ENCODE results near the gene ADCK1.
"Not testable (repeated sequence)": the region's sequence is repeated elsewhere in the genome, so short reads cannot be mapped to it uniquely, and the experiment has no call there.

Gene ADCK1

GRCh38 chr14:77809011-77809410 lies 9.1 kb downstream of the ADCK1 start:
- no peak for DNase-seq (ENCODE audit: low read depth)

DNA sequence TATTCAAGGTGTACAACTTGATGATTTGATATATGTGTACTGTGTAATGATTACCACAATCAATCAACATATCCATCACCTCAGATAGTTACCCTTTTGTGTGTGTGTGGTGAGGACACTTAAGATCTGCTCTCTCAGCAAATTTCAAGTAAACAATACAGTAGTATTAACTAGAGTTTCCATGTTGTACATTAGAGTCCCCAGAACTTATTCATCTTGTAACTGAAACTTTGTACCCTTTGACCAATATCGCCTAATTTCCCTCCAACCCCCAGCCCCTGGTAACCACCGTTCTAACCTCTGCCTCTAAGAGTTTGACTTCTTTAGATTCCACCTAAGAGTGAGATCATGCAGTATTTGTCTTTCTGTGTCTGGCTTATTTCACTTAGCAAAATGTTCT lies 12.1 kb downstream of the ADCK1 start:
- DNase-seq (ENCODE audit: low read depth) = no peak

DNA sequence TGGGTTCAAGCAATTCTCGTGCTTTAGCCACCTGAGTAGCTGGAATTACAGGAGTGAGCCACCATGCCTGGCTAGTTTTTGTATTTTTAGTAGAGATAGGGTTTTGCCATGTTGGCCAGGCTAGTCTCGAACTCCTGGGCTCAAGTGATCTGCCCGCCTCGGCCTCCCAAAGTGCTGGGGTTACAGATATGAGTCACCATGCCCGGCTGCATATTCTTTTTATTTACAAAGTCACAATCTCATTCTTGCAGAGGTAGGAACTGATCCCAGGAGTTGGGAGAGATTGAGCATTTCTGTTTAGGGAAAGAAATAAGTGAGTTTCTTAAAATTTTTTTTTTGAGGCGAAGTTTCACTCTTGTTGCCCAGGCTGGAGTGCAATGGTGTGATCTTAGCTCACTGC lies 12.8 kb downstream of the ADCK1 start:
- DNase-seq (ENCODE audit: low read depth) = not testable (repeated sequence)

DNA sequence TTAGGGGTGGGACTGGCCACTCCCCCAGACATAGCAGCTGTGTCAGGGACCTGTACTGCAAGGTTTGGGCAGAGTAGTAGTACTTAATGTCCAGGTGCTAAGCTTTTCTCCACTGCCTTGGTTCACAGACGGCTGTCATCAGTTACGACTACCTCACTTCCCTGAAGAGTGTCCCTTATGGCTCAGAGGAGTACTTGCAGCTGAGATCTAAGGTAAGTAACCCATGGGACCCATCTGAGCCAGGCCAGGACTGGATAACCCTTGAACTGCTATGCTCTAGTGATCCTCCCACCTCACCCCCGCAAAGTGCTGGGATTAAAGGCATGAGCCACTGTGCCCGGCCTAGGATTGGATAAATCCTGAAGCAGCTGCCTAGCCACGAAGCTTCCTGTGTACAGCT lies 22.4 kb downstream of the ADCK1 start:
- no peak for DNase-seq (ENCODE audit: low read depth)

DNA sequence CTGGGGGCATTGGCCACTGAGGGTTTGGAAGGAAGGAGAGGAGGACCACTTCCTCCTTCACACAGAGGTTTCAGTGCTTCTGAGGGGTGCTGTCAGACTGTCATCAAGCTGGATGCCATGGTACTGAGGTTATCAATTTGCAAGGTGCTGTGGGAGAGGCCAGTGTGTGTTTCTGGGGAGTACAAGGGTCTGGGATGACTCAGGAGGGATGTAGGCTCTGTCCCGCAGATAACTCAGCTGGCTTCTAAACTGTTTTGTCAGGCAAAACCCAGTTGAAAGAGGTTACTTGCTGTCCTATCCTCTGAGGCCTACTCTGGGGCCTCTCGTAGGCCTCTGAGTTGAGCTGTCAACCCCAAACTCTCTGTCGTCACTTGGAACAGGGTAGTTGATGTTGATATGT lies 22.8 kb downstream of the ADCK1 start:
- no peak for DNase-seq (ENCODE audit: low read depth)

DNA sequence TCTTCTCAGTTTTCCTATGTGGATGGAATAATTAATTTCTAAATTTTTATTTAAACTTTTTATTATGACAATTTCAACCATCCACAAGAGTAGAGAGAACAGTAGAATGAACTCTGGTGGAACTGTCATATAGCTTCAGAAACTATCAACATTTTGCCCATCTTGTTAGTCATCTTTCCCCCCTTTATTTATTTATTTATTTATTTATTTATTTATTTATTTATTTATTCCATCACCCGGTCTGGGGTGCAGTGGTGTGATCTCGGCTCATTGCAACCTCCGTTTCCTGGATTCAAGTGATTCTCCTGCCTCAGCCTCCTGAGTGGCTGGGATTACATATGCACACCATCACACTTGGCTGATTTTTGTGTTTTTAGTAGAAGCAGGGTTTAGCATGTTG lies 23.5 kb downstream of the ADCK1 start:
- no peak for DNase-seq (ENCODE audit: low read depth)

GRCh38 chr14:77825895-77826519 lies 26.1 kb downstream of the ADCK1 start:
- no peak for DNase-seq (ENCODE audit: low read depth)

- DNase-seq (ENCODE audit: low read depth) = no peak
Measured at GRCh38 chr14:77830692-77831091, 30.8 kb downstream of the ADCK1 start.

GRCh38 chr14:77832297-77832696 lies 32.4 kb downstream of the ADCK1 start:
- no peak for DNase-seq (ENCODE audit: low read depth)

- no peak for DNase-seq (ENCODE audit: low read depth)
Measured at GRCh38 chr14:77837926-77838325, 38.0 kb downstream of the ADCK1 start.

DNA sequence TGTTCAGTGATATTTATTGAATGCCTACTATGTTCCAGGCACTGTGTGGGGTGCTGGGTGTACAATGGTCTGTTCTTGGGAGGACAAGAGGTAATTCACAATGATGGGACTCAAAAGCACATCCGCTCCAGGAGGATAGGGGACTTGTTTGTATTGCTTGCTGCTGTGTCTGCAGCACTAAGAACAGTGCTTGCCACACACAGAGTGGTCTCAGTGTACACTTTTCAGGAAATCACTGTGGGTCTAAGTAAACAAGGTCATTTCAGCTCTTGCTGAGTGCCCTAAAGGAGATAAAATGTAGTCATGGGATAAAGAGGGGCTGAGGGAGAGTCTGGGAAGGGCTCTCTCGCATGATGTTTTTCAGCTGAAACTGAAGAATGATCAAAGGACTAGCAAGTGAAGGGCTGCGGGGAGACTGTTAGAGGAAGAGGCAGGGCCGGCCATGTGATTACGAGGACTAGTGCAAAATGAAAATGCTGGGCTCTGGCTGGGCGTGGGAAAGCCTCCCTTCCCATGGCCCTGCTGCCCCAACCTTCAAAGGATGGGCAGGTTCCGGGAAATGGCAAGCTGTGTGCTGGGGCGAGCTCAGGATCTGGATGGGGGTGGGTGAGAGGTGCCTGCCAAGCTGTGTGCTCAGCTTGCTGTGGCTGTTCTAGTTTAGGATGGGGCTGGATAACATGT lies 39.1 kb downstream of the ADCK1 start:
- DNase-seq (ENCODE audit: low read depth) = no peak

- no peak for DNase-seq (ENCODE audit: low read depth)
Measured at GRCh38 chr14:77843195-77843594, 43.3 kb downstream of the ADCK1 start.

GRCh38 chr14:77843651-77844050 lies 43.7 kb downstream of the ADCK1 start:
- DNase-seq (ENCODE audit: low read depth) = no peak

GRCh38 chr14:77844802-77845201 lies 44.9 kb downstream of the ADCK1 start:
- DNase-seq (ENCODE audit: low read depth) = no peak

DNA sequence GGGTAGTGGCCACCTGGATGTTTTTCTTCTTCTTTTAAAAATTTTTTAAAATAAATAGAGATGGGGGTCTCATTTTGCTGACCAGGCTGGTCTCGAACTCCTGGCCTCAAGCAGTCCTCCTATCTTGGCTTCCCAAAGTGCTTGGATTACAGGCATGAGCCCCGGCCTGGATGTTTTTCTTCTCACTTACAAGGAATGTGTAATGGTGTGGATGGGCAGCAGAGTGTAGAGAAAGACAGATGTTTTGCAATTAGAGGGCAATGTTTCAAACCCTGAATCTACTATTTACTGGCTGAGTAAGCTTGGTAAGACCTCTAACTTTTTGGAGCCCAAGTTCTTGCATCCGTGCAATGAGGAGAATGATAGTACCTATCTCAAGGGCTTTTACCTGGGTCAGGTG lies 48.1 kb downstream of the ADCK1 start:
- no peak for DNase-seq (ENCODE audit: low read depth)

DNA sequence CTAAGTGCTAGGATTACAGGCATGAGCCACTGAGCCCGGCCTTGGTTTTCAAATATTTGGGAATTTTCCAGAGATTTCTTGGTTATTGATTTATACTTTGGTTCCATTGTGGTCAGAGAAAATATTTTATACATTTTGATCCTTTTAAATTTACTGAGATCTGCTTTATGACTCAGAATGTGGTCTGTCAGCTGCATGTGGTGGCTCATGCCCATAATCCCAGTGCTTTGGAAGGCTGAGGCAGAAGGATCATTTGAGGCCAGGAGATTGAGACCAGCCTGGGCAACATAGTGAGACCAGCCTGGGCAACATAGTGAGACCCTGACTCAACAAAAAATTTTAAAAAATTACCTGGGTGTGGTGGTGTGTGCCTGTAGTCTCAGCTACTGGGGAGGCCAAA lies 49.8 kb downstream of the ADCK1 start:
- DNase-seq (ENCODE audit: low read depth) = no peak

GRCh38 chr14:77853919-77854318 lies 54.0 kb downstream of the ADCK1 start:
- no peak for DNase-seq (ENCODE audit: low read depth)

DNA sequence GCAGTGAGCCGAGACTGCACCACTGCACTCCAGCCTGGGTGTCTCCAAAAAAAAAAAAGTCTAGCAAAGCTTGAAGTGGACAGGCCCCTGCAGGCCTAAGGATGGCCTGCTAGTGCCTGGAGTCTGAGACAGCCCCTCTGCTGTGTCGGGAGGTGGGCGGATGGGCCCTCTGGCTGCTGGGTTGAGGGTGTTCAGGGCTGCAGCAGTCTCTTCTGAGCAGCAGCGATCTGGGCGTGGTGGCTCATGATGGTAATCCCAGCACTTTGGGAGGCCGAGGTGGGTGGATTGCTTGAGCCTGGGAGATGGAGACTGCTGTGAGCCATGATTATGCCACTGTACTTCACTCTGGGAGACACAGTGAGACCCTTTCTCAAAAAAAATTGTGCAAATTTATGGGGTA lies 57.0 kb downstream of the ADCK1 start:
- no peak for DNase-seq (ENCODE audit: low read depth)

DNA sequence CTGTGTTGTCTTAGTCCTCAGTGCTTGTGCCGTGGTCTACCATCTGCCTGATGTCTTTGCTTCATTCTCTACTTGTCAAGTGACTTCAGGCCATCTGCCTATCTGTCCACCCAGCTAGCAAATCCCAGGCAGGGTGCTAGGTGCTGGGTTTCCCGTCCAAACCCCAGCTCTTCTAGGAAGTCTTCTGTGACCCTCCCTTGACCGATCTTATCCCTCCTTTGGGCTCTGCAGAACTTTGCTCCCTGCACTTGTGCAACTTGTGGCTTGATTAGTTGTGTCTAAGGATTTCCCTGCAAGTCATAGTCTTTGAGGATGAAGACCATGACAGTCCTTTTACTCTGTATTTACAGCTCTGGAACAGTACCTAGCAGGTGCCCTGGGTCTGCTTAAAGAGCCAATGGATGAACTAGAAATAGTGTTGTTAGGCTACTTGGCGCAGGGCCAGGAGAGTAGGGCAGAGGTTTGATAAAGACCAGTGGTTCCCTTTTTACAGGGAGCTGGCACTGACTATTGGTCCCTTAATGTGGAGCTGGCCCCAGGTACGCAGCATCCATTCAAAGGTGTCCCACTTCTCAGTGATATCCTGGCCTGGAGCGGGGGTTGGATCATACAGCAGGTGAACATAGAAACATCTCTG lies 60.1 kb downstream of the ADCK1 start:
- no peak for DNase-seq (ENCODE audit: low read depth)

DNA sequence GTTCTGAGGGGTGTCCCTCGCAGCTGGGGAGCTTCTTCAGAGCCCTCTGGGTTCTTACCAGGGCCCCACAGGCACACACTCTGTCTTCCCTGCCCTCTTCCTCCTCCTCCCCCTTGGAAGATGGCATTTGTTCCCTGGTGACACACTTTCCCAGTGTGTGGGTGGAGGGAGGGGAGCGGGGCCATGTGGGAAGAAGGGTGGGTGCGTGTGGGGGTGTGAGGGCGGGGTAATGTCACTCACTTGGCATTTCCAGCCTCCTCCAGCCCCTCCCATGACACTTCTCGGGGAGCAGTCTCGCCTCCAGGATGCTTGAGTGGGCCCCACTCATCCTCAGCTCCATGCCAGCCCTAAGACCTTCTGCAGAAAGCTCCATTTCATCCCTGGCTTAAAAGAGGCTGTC lies 61.3 kb downstream of the ADCK1 start:
- no peak for DNase-seq (ENCODE audit: low read depth)

- DNase-seq (ENCODE audit: low read depth) = peak; percentile 70
Measured at GRCh38 chr14:77862154-77862786, 62.4 kb downstream of the ADCK1 start.

DNA sequence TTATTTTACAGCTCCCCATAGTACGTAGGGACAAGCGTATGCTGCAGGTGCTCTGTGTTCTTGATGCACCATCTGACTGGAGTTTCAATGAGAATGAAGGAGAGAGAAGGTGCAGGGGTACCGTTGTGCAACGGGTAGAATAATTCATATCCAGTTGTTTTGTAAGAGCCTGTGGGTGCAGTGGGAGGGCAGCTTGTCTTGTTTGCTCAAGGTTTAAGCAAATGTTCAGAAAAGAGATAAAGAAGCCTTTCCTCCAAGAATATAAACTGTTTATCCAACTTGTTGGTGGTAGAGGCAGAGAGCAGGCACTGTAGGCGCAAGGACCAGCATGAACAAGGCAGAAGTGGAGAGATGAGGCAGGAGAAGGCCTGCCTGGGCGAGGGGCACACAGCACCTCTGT lies 64.2 kb downstream of the ADCK1 start:
- no peak for DNase-seq (ENCODE audit: low read depth)

GRCh38 chr14:77864580-77864979 lies 64.7 kb downstream of the ADCK1 start:
- DNase-seq (ENCODE audit: low read depth) = no peak
